Activated T-helper 1 cell treated with Interleukin-2 at 50 U/mL for 16 hours (primary cell): Measurements from ENCODE around the gene FBXL19.

Experiments used
- DNase-seq: peaks from one replicate; pipeline ENCODE4 v3.0.0-alpha.2; 2020; ENCODE audit warnings: low read depth

FBXL19 gene

GRCh38 chr16:30966033-30966619 is 42.8 kb downstream of the FBXL19 start:
- DNase-seq: no peak

- DNase-seq: no peak
These were observed 44.4 kb downstream of the FBXL19 start for GRCh38 chr16:30967795-30968194.

DNA sequence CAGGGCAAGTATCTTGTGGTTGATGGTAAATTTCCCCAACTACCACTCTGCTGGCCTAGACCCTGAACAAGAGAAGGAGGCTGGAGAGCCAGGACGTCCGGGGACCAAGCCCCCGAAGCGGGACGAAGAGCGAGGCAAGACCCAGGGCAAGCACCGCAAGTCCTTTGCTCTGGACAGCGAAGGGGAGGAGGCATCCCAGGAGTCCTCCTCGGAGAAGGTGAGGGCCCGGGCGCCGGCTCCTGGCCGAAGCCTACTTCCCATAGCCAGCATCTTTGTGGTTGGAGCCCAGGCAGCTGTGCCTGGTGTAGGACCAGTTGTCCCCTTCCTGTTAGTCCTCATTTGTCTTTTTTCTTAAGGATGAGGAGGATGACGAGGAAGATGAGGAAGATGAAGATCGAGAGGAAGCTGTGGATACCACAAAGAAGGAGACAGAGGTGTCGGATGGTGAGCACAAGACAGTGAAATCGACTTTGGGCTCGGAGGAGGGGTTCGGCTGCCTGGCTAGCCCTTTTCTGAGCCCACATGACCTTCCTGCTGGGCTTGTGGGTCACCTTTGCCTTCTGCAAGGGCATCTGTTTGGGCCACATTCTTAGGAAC is 46.0 kb downstream of the FBXL19 start:
- no peak for DNase-seq

DNA sequence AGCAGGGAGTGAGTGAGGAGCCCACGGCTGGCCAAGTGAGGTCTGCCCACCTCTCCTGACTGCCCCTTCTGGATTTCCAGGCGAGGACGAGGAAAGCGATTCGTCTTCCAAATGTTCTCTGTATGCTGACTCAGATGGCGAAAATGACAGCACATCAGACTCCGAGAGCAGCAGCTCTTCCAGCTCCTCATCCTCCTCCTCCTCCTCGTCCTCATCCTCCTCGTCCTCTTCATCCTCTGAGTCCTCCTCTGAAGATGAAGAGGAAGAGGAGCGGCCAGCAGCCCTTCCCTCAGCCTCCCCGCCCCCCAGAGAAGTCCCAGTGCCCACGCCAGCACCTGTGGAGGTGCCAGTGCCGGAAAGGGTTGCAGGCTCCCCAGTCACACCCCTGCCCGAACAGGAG is 47.9 kb downstream of the FBXL19 start:
- DNase-seq: no peak

- DNase-seq: no peak
These were observed 49.5 kb downstream of the FBXL19 start for GRCh38 chr16:30972872-30973271.

DNA sequence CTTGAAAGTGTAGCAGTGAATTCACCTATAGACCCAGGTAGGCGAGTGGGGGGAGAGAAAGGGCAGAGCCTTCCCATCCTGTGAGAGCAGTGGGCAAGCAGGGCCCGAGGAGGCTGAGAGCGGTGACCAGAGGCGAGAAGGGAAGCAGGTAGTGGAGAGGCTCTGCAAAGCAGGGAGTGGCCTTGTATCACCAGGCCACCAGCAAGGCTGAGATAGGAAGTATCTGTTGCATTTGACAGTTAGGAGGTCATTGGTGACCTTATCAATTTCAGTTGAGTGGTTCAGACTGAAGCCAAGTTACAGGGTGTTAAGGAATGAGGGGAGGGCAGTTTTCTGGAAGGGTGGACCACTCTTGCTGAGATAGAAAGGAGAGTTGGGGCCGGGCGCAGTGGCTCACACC is 51.0 kb downstream of the FBXL19 start:
- no peak for DNase-seq

GRCh38 chr16:30976486-30976885 is 53.1 kb downstream of the FBXL19 start:
- no peak for DNase-seq

DNA sequence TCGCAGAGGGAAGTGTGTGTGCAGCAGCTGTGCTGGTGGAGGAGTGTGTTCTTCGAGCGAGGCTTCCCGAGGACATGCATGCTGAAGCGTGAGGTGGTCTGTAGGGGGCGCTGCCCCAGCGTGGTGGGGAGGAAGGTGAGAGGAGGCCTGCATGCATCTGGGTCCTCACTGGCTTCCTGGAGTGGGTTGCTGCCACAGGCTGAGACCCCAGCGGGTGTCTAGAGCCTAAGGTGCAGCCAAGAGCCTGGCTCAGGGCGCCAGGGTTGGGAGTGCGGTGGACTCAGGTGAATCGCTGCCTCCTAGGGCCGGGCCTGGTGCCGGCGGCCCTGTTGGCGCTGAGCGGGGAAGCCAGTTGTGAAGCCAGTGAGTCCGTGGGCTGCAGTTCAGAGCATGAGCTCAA is 54.1 kb downstream of the FBXL19 start:
- DNase-seq: no peak

DNA sequence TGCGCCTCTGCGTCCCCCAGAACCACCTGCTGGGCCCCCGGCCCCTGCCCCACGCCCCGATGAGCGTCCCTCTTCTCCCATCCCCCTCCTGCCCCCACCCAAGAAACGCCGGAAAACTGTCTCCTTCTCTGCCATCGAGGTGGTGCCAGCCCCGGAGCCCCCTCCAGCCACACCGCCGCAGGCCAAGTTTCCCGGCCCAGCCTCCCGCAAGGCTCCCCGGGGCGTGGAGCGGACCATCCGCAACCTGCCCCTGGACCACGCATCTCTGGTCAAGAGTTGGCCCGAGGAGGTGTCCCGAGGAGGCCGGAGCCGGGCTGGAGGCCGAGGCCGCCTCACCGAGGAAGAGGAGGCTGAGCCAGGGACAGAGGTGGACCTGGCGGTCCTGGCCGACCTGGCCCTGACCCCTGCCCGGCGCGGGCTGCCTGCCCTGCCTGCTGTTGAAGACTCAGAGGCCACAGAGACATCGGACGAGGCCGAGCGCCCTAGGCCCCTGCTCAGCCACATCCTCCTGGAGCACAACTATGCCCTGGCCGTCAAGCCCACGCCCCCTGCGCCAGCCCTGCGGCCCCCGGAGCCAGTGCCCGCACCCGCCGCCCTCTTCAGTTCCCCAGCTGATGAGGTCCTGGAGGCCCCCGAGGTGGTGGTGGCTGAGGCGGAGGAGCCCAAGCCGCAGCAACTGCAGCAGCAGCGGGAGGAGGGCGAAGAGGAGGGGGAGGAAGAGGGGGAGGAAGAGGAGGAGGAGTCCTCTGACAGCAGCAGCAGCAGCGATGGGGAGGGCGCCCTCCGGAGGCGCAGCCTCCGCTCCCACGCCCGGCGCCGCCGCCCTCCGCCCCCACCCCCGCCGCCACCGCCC is 56.0 kb downstream of the FBXL19 start:
- no peak for DNase-seq

DNA sequence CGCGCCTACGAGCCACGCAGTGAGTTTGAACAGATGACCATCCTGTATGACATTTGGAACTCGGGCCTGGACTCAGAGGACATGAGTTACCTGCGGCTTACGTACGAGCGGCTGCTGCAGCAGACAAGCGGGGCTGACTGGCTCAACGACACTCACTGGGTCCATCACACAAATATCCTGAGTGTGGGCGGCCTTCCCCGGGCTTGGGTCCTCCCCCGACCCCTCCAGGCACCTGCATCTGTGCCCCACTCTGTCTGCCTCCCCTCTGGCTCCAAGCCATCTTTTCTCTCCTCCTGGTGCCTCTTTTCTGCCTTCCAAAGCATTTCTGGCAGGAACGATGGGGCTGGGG is 56.6 kb downstream of the FBXL19 start:
- no peak for DNase-seq

DNA sequence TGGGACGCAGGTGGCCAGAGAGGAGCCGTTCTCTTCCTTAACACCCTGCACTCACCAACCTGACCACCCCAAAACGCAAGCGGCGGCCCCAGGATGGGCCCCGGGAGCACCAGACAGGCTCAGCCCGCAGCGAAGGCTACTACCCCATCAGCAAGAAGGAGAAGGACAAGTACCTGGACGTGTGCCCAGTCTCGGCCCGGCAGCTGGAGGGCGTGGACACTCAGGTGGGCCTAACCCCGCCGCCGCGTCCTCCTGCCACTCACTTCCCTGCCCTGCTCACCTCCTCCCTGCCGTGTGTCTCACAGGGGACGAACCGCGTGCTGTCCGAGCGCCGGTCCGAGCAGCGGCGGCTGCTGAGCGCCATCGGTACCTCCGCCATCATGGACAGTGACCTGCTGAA is 57.1 kb downstream of the FBXL19 start:
- no peak for DNase-seq

DNA sequence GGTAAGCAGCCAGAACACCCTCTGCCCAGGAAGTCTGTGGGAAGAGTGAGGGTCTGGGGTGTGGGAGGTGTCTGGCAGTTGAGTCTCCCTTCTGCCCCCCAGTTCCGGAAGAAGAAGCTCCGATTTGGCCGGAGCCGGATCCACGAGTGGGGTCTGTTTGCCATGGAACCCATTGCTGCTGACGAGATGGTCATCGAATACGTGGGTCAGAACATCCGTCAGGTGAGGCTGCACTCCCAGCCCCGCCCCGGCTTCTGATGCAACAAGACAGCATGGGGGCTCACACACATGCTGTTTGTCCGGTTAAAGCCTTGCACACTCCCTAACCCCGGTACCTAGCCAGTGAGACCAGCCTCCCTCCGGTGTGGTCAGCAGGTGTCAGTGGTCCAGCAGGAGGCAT is 57.6 kb downstream of the FBXL19 start:
- DNase-seq: no peak

DNA sequence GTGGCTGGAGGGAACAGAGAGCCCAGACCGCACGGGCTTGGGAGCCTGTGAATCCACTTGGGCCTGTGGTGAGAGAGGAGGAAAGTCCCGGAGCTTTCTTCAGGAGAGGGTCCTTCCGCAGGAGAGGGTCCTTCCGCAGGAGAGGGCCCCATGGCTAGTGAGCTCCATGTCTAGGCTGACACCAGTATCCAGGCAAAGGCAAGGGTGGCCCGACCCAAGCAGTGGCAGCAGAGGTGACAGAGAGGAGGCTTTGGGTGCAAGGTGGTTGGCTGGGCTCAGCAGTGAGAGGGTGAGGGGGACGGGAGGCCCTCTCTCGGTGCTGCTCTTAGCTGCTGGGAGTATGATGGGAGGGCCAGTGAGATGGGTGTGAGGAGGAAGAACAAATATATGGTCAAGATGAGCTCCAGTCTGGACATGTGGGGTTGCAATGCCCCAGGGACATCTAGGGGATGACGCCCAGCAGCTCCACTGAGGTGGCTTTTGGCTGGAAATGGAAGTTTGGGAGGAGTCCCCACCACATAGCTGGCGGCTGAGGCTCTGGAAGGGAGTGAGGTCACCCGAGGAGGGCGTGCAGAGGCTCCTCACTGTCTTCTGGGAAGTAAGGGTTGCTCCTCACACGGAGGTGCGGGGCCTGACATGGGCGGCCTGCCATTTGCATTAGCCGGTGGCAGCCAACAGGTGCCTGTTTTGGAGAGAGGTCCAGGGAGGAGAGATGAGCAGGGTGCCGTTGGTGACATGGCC is 59.3 kb downstream of the FBXL19 start:
- no peak for DNase-seq

DNA sequence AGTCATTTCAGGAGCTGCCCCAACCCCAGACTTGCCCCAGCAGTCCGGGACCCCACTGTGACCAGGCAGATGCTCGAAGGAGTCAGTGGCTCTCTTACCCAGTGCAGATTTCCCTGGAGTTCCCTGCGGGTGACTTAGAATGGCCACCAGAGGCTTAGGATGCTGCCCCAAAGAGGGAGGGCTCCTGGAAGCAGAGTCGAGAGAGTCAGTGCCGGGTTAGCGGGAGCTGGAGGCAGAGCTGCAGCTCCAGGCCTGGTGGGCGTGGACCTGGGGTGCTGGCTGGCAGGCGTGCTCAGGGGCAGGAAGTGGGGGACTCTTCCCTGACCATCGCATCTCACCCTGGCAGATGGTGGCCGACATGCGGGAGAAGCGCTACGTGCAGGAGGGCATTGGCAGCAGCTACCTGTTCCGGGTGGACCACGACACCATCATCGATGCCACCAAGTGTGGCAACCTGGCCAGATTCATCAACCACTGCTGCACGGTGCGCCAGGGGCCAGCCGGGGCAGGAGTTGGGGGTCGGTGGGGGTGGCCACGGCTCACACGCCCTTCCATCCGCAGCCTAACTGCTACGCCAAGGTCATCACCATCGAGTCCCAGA is 60.0 kb downstream of the FBXL19 start:
- DNase-seq: no peak

- DNase-seq: no peak
These were observed 60.7 kb downstream of the FBXL19 start for GRCh38 chr16:30983898-30984610.

DNA sequence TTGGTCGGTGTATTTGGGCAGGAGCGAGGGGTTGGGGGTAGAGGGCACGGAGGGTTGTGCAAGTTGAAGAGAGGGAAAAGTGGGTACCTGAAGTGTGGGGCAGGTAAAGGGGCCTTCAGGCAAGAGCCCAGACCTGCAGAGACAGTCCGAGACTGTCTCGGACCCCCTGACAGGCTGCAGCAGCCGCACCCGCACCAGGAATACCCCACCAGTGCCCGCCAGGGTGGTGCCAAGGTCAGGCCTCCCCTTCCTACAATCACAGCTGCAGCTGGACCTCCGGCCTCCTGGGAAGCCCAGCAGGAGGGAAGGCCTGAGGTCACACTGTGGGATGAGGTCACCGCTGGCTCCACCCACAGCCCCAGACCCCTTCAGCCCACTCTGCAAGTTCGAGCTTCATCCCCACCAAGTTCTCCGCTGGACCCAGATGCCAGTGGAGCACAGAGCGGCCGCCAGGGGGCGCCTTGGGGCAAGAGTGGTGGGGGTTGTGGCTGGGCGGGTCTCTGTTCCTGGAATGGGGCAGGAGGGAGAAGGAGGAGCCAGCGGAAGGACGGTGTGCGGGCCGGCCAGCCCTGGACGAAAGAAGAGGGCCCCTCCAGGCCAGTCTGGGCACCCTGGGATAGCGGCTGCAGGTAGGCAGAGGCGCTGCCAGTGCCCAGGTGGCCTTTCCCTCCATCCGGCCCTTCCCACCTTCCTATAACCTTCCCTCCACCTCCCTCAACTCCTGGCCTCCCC is 61.5 kb downstream of the FBXL19 start, which contains the start of gene HSD3B7:
HSD3B7 (plus strand) TSS at position 539 of the 732 bp plus-strand sequence. CDS start 452 bp downstream, outside the sequence.
- DNase-seq: peak; percentile 69

GRCh38 chr16:30985401-30986128 is 62.2 kb downstream of the FBXL19 start:
- no peak for DNase-seq

GRCh38 chr16:30986129-30986991 is 63.0 kb downstream of the FBXL19 start:
- no peak for DNase-seq

DNA sequence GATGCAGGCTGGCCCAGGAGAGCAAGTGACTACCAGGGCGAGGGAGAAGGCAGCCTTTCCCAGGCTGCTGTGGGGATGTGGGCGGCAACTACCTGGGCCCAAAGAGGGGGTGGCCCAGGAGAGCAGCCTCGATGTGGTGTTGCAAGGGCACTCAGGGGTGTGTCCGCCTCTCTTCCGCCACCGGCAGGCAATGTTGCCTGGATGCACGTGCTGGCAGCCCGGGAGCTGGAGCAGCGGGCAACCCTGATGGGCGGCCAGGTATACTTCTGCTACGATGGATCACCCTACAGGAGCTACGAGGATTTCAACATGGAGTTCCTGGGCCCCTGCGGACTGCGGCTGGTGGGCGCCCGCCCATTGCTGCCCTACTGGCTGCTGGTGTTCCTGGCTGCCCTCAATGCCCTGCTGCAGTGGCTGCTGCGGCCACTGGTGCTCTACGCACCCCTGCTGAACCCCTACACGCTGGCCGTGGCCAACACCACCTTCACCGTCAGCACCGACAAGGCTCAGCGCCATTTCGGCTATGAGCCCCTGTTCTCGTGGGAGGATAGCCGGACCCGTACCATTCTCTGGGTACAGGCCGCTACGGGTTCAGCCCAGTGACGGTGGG is 64.3 kb downstream of the FBXL19 start:
- no peak for DNase-seq
